ENCODE data around the gene NFATC1.
A peak's percentile ranks its signal among the peaks of the same experiment; 100 is the strongest.

The NFATC1 gene

DNA sequence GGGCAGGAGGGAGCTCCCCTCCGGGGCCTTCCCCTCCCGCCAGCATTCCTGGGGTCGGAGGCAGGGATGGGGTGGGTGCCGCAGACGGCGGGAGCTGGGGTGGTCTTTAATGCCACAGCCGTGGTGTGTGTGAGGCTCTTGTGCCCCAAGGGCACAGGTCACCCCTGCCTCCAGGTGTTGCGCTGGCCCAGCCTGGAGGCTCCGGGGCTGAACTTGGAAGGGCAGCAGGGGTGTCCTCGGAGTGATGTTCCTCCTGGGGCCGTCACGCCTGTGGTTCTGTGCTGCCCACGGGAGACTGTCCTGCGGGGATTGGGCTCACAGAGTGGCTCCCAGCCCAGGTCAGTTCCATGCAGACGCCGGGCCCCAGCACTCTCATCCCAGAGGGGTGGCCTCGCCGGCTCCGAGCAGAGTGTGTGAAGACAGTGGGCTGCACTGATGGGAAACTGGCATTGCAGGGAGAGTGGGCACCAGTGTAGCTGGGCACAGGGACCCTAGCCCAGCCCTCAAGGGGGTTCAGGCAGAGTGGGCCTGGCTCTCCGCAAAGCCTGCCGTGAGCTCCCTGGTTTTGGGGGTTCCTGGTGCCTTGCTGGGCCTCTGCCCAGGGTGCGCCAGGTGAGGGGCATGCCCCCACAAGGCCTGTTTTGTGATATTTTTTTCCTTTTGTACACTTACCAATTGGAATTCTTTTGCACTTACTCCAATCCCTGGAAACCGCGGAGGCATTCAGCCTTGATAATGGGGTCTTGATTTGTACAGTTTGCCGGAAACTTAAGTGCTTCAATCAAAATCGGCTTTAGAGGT is 56.7 kb downstream of the NFATC1 start:
- Histone ChIP-seq H3K9me3 (replicated peaks in 1 of 11) (no peaks in the 10 kb centered on the region), H3K4me3 (no peak overlapping the region), H4K20me1 (peaks cover 13 to 76% (median 28%) of the 10 kb centered on the region in 11 experiments; a peak in 21 of 22 replicates), H3K9ac (no peak overlapping the region), H3K4me2 (no peak overlapping the region), H3K4me1 (peaks cover 0 to 34% (median 20%) of the 10 kb centered on the region in 10 experiments; a peak in 16 of 20 replicates), H3K27ac (no peak overlapping the region), H3K27me3 (no peaks in the 10 kb centered on the region), H3K36me3 (peaks cover 53 to 94% (median 87%) of the 10 kb centered on the region in 11 experiments)
- no peak for TF ChIP-seq Cebpa-rat (IDR thresholded peaks at IDR 0.05)

DNA sequence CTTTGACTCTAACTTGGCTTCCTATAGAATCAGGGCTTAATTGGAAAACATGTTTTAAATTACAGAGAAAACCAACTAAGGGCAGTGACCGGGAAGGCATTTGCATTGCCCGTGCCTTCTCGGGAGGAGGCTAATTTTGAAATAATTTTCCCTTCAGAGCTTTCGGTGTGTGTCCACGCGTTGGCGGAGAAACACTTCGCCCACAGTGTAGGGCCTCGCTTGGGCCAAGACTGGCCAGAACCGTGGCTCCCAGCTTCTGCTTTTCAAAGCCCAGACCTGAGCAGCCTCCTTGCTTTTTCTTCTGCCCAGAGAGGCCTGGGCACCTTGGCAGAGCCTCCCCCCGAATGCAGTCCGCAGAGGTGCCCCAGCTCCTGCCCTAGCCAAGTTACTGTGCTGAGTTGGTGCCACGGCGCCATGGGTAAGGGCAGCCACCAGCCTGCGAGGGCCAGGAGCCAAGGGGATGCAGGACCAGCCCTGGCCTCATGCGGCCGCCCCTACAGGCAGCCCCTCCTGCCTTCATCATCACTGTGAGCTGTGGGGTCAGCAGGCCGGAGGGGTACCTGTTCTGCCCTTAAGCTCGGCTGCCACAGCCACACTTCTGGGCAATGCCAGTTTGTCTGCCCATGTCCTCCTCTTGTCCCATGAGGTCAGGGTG is 57.4 kb downstream of the NFATC1 start:
- Histone ChIP-seq H4K20me1 (peaks cover 6 to 75% (median 21%) of the 10 kb centered on the region in 11 experiments; a peak in 19 of 22 replicates), H3K9me3 (replicated peaks in 1 of 11) (no peaks in the 10 kb centered on the region), H3K4me2 (peak overlapping the region in 4 of 11 experiments; percentile 7 to 32 (median 17); a peak in 3 of 22 replicates), H3K4me1 (peaks cover 1 to 32% (median 16%) of the 10 kb centered on the region in 10 experiments; a peak in 18 of 20 replicates), H3K4me3 (no peak overlapping the region), H3K9ac (no peak overlapping the region), H3K36me3 (peaks cover 53 to 90% (median 83%) of the 10 kb centered on the region in 11 experiments), H3K27ac (no peak overlapping the region), H3K27me3 (no peaks in the 10 kb centered on the region)
- no peak for TF ChIP-seq Cebpa-rat (IDR thresholded peaks at IDR 0.05)

DNA sequence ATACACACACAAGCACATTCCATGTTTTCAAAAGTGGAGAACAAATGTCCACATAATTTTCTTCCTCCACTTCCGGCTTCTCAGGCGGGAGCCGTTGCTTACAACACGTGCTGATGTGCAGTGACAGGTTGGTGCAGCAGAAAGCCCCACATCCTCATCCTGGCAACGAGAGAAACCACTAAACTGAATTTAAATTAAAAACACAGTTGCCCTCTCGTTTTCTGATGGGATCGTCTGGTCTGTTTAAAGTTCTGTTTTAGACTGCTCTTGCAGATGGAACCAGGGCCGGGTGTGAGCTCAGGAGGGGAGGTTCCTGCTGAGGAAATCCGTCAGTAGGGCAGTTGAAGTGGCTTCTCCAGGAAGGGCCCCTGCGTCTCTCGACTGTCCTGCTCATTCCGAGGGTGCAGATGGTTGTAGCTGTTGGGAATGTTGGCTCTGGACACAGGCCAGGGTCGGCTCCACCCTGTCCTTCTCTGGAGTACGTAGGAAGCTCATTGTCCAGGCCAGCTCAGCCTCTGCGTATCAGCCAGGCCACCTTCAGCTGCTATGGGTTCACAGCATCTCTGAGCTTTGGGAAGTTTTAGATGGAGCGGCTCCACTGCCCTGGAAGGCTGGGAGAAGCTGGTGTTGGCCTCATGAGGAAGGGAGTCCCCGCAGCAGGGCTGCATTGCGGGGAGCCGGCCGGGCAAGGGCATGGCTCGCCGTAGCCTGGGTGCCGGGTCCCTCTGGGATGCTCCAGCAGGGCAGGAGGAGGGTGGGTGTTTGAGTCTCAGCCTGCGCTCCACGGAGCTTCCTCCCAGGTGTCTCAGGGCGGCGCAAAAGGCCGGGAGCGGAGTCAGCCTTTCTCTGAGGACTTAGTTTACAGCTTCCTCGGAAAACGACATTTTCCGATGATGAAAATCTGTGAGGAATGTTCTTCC is 58.3 kb downstream of the NFATC1 start:
- Histone ChIP-seq H3K4me2 (peak overlapping the region in 4 of 11 experiments; percentile 1 to 32 (median 17); a peak in 7 of 22 replicates), H3K9me3 (replicated peaks in 1 of 11) (no peaks in the 10 kb centered on the region), H3K36me3 (peaks cover 44 to 84% (median 73%) of the 10 kb centered on the region in 11 experiments), H4K20me1 (peaks cover 4 to 73% (median 15%) of the 10 kb centered on the region in 11 experiments; a peak in 15 of 22 replicates), H3K9ac (0 out of 22 replicates have a peak overlapping the region, but pooled peaks of 1 of the 11 experiments have one; percentile 5), H3K27me3 (no peaks in the 10 kb centered on the region), H3K4me3 (no peak overlapping the region), H3K27ac (0 out of 22 replicates have a peak overlapping the region, but pooled peaks of 2 of the 11 experiments have one; percentile 6 to 9), H3K4me1 (peaks cover 8 to 37% (median 24%) of the 10 kb centered on the region in 10 experiments)
- TF ChIP-seq Cebpa-rat (IDR thresholded peaks at IDR 0.05), result no peak

DNA sequence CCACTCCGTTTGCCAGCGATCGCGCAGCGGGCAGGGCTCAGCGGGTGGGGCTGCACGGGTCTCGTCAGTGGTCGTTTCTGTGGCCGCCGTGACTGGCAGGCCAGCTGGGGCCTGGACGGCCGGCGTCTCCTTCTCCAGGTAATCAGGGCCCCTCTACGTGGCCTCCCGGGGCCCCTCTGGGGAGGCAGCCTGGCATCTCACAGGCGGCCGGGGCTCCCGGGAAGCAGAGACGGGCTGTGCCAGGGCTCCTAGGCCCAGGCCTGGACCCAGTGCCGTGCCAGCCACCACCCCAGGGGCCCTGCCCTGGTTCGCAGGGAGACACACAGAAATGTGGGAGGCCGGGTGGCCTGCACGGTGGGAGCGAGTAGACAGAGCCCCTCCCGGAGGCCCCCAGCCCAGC is 59.5 kb downstream of the NFATC1 start:
- H3K27me3 ChIP-seq, result no peaks in the 10 kb centered on the region
- no peak overlapping the region for H3K9ac ChIP-seq
- peaks cover 20 to 49% (median 36%) of the 10 kb centered on the region in 10 experiments for H3K4me1 ChIP-seq
- peaks cover 36 to 75% (median 65%) of the 10 kb centered on the region in 11 experiments for H3K36me3 ChIP-seq
- peaks cover 4 to 73% (median 23%) of the 10 kb centered on the region in 11 experiments; a peak in 16 of 22 replicates for H4K20me1 ChIP-seq
- no peak overlapping the region for H3K4me3 ChIP-seq
- no peaks in the 10 kb centered on the region for H3K9me3 ChIP-seq (replicated peaks in 1 of 11)
- H3K4me2 ChIP-seq, result no peak overlapping the region
- H3K27ac ChIP-seq, result no peak overlapping the region
- no peak for TF ChIP-seq Cebpa-rat (IDR thresholded peaks at IDR 0.05)

DNA sequence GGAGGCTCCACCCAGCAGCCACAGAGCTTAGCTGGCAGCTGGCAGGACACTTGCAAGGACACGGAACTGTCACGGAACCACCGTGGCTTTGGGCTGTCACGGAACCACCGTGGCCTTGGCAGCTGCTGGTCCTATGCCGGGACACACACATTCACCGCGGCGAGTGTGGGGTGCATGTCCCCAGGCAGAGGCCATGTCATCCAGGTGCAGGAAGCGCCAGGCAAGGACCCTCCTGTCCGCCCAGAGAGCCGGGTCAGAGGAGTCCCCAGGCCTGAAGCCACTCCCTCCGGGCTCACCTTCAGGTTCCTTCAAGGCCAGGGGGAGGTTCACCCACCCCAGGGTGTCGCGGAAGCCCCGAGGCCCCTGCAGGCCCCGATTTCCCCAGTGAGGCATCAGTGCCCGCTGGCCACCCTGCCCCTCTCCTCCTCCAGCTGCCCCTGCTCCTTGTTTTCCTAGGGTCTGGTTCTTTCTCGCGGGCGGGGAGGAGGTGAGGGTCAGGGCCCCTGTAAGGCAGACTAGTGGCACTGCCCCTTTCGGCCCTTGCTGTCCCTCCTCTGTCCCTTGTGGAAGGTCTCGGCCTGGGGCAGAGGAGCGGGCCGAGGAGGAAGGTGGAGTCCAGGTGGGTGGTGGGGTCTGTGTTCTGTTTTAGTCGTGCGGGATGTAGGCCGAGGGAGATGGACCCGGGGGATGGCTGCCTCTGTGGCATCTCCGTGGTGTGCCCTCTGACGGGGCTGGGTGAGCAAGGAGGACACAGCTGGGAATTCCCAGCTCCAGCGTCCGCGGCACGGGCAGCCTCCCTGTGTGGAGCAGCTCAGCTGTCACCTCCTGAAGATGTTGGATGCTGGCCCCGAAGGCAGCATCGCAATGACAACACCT is 60.6 kb downstream of the NFATC1 start:
- no peak overlapping the region for H3K4me2 ChIP-seq
- 0 out of 22 replicates have a peak overlapping the region, but pooled peaks of 1 of the 11 experiments have one; percentile 5 for H3K9ac ChIP-seq
- H3K27me3 ChIP-seq, result no peaks in the 10 kb centered on the region
- no peak overlapping the region for H3K4me3 ChIP-seq
- peaks cover 31 to 60% (median 46%) of the 10 kb centered on the region in 10 experiments for H3K4me1 ChIP-seq
- H3K36me3 ChIP-seq, result peaks cover 27 to 66% (median 55%) of the 10 kb centered on the region in 11 experiments
- H3K27ac ChIP-seq, result no peak overlapping the region
- no peaks in the 10 kb centered on the region for H3K9me3 ChIP-seq (replicated peaks in 1 of 11)
- peaks cover 4 to 74% (median 23%) of the 10 kb centered on the region in 11 experiments; a peak in 17 of 22 replicates for H4K20me1 ChIP-seq
- TF ChIP-seq Cebpa-rat (IDR thresholded peaks at IDR 0.05), result no peak

DNA sequence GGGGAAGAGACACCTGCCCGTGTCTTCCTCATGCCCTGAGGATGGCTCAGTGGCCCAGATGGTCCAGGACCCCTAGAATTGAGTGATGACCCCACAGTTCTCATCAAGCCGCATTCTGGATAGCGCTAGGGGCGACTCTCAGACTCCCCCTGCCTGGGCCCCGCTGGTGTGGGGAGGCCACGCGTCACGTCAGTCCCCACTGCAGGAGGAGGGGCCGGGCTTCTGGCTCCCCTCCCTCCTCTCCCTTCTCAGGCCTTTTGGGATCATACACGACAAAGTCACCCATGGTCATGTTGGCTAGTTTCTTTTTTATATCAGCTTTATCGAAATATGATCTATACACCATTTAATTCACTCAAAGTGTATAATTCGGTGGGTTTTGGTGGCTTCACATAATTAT is 61.5 kb downstream of the NFATC1 start:
- Histone ChIP-seq H3K4me2 (no peak overlapping the region), H3K9me3 (replicated peaks in 1 of 11) (no peaks in the 10 kb centered on the region), H3K4me1 (peaks cover 35 to 69% (median 55%) of the 10 kb centered on the region in 10 experiments), H3K27me3 (no peaks in the 10 kb centered on the region), H4K20me1 (peaks cover 4 to 71% (median 21%) of the 10 kb centered on the region in 11 experiments; a peak in 17 of 22 replicates), H3K4me3 (no peak overlapping the region), H3K27ac (no peak overlapping the region), H3K9ac (no peak overlapping the region), H3K36me3 (peaks cover 18 to 66% (median 52%) of the 10 kb centered on the region in 11 experiments)
- TF ChIP-seq Cebpa-rat (IDR thresholded peaks at IDR 0.05), result no peak

- Histone ChIP-seq H3K36me3 (peaks cover 14 to 66% (median 51%) of the 10 kb centered on the region in 11 experiments), H3K4me1 (peaks cover 35 to 73% (median 57%) of the 10 kb centered on the region in 10 experiments), H3K9me3 (replicated peaks in 1 of 11) (no peaks in the 10 kb centered on the region), H3K27ac (no peak overlapping the region), H3K4me3 (no peak overlapping the region), H4K20me1 (peaks cover 4 to 67% (median 21%) of the 10 kb centered on the region in 11 experiments; a peak in 17 of 22 replicates), H3K4me2 (peak overlapping the region in 8 of 11 experiments; percentile 5 to 97 (median 26); a peak in 7 of 22 replicates), H3K9ac (0 out of 22 replicates have a peak overlapping the region, but pooled peaks of 1 of the 11 experiments have one; percentile 9), H3K27me3 (no peaks in the 10 kb centered on the region)
- no peak for TF ChIP-seq Cebpa-rat (IDR thresholded peaks at IDR 0.05)
These were observed 61.9 kb downstream of the NFATC1 start for GRCh38 chr18:79457652-79458051.

Data from BLaER1 treated with 17β-estradiol and CSF1 and Interleukin-3, amounts not matched to agents 10 nM and 100 nM (cell line).